Ishikawa (cell line): ENCODE results near the gene RUNX1.

ENCODE experiments used
- CEBPB ChIP-seq: IDR thresholded peaks from 2 replicates; pipeline ENCODE4 v1.6.1; 2012
- CREB1 ChIP-seq: IDR thresholded peaks from 2 replicates; pipeline ENCODE4 v1.6.1; 2012; ENCODE audit warnings: low read depth
- EP300 ChIP-seq: IDR thresholded peaks from 2 replicates; pipeline ENCODE4 v1.6.1; 2012; ENCODE audit warnings: borderline replicate concordance
- NFIC ChIP-seq: IDR thresholded peaks from 2 replicates; pipeline ENCODE4 v1.6.1; 2012
- RAD21 ChIP-seq: IDR thresholded peaks from 2 replicates; pipeline ENCODE4 v1.6.1; 2012; ENCODE audit warnings: low read depth
- REST ChIP-seq: IDR thresholded peaks from 2 replicates; pipeline ENCODE4 v1.6.1; 2012; ENCODE audit warnings: low read depth, mild to moderate bottlenecking
- TAF1 ChIP-seq: IDR thresholded peaks from 2 replicates; pipeline ENCODE4 v1.6.1; 2012; ENCODE audit warnings: low read depth, mild to moderate bottlenecking
- YY1 ChIP-seq: IDR thresholded peaks from 2 replicates; pipeline ENCODE4 v1.6.1; 2012; ENCODE audit warnings: low read depth

GRCh38 chr21:35077466-35077865, 28.4 kb upstream of the RUNX1 start:
- TF ChIP-seq YY1 (no peak), REST (no peak), CREB1 (no peak), EP300 (no peak), RAD21 (no peak), NFIC (no peak), TAF1 (no peak), CEBPB (no peak)
